Measurements from ENCODE around the gene VEZF1.
"Not testable (repeated sequence)": the region's sequence is repeated elsewhere in the genome, so short reads cannot be mapped to it uniquely, and the experiment has no call there.

Gene VEZF1

DNA sequence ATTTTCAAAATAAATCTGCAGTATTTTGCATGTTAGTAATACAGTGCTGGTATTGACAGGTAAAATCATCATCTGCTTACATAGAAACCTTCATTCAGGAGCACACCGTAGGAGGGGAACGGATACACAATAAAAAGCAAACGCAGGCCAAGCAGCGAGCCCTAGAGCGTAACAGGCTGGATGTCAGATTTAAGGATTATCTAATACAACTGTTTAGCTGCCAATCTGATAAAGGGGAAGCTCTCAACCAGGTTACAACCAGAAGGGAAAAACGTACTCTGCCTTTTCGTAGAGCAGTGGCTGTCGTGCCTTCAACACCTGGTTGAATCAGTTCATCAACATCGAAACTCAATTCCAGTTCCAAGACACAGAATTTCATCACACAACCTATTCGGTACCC, 16.5 kb downstream of the VEZF1 start:
- DNase-seq, result no peak

GRCh38 chr17:57970710-57971109, 17.3 kb downstream of the VEZF1 start:
- no peak for DNase-seq

- DNase-seq, result no peak
Measured at GRCh38 chr17:57968456-57968855, 19.6 kb downstream of the VEZF1 start.

DNA sequence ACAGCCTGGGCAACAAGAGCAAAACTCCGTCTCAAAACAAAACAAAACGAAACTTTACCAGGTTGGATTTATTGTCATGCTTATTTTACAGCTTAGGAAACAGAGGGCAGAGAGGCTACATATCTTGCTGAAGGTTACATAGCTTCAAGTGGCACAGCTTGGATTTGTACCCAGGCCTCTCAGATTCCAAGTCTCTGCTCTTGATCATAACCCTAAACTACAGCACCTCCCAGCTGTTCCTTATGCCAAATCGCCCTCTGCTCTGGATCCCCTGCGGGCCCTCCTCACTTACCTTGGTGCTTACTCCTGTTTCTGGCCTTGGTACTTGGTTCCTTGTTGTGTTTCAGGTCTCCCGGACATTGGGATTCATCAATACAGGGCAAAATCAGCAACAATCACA, 21.2 kb downstream of the VEZF1 start:
- no peak for DNase-seq

DNA sequence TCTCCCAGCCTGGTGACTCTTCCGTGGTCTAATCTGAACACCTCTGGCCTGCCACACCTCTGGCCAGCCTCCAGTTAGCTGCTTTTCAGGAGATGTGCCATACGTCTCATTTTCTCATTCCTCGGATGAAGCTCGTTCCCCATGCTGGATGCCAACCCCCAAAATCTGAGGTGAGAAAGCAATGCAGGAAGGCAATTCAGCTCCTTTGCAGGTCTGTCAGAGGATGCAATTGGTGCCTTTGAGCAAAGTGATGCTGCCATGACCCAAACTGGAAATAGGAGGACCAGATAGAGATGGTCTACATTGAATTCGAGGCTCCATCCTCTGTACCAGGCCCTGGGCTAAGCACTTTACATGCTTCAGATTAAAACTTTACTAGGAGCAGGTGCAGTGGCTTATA, 21.8 kb downstream of the VEZF1 start:
- DNase-seq, result no peak

- no peak for DNase-seq
Measured at GRCh38 chr17:57965521-57966160, 22.4 kb downstream of the VEZF1 start.

DNA sequence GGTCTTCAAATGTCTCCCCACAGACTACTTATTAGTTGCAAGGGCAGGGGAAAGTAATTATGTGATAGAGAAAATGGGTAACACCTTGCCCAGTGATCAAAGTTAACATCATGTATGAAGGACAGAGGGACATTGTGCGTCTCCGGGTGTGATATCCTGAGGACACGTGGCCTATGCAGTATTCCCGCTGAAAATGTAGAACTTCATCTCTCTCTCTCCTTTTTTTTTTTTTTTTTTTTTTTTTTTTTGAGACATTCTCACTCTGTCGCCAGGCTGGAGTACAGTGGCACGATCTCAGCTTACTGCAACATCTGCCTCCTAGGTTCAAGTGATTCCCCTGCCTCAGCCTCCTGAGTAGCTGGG, 24.9 kb downstream of the VEZF1 start:
- no peak for DNase-seq

DNA sequence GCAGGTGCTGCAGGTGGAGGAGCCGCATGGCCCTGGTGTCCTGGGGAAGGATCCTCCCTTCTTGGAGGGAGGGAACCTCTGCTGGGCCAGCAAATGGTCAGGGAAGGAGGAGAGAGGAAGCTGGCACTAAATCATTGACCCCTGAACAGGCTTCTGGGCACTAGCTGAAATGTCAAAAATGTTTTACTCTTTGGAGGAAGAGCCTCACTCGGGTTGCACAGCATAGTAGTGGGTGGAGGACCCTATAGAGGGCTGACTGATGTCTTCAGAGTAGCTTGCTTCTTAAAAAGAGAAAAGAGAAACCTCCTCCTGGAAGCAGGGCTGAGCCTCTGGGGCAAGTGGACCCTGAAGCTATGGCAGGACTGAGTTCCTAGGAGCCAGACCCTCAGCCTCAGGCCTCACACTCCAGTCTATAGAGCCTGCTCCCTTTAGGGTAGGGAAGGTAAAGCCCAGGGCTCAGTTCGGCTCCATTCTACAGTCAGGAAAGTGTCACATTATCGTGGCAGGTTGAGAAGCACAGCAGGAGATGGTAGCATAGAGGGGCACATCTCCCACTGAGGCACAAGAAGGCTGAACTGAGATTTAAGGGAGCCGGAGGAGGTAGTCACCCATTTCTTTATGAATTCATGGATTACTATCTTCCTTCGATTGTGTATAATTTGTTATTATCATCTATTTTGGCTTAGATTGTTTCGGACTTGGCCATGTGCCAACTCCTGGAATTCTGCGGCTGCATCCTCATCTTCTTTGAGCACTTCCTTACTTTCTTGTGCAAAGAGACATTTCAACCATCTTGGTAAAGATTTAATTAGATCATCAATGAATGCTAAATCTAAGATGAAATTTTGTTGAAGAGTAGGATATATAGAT, 25.5 kb downstream of the VEZF1 start:
- DNase-seq, result no peak

DNA sequence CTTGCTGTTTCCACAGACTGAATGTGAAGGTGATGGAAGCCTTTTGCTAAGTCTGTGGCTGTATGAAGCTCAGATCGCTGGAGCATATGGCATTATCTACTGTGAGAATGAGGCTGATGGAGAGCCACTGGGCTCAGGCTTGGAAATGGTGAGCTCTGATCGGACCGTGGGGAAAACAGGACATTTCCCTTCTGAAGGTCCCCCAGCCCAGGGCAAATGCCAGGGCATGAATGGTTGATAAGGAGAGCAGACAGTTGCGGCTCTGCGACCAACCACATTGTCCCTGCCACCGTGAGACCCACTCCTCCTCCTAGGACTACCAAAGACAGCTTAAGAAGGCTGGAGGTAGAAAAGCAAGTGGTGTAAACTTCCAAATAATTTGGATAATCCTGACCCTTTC, 28.1 kb downstream of the VEZF1 start:
- DNase-seq, result no peak

- not testable (repeated sequence) for DNase-seq
Measured at GRCh38 chr17:57958391-57958790, 29.7 kb downstream of the VEZF1 start.

DNA sequence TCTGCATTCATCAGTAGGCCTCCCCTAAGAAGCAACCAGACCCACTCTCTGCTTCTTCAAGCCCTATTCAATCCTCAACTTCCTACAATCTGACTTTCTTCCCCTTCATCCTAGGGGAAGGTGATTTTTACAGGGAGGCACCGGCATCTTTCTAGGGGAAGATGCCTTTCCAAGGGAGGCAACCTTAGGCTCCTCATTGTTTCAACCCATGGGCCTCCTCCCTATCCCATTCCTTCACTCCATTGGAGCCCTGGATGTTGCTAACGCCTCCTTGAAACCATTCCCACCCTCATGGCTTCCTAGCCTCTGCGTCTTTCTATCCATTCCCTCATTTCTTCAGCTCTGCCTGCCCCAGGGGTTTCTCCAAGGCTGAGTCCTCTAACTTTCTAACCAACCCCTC, 30.2 kb downstream of the VEZF1 start:
- no peak for DNase-seq

DNA sequence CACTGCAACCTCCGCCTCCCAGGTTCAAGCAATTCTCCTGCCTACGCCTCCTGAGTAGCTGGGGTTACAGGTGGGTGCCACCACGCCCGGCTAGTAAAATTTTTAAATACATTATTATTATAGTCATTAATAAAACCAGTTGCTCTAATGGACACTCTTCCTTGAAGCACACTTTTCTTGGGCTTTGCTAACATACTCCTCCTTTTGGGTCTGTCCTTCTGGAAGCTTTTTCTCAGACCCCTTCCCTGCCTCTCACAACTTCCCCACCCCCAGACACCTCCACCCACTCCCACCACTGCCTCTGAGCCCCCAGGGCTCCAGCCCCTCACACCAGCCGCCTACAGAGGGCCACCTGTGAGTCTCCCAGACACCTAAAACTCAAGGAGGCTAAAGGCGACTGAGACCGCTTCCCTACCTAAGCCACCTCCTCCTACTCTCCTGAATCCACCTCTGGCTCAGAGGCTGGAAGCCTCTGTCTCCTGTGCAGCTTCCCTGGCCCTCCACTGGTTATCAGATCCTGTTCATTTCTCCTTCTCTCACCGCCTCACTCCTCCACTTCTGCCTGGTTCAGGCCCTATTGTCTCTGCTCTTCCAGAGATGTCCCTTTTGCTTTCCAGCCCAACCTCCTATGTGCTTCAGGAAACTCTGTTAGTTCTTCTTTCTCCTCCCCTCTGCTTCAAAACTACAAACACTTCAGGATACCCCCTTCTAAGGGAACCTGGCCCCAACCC, 30.8 kb downstream of the VEZF1 start:
- DNase-seq, result no peak

GRCh38 chr17:57956291-57957119, 31.5 kb downstream of the VEZF1 start:
- DNase-seq, result no peak

GRCh38 chr17:57955183-57955931, 32.7 kb downstream of the VEZF1 start, which contains the start of gene CUEDC1:
Gene CUEDC1, minus strand, starts transcription at chr17:57955412. Its CDS starts 69,848 bp downstream, at chr17:57885564.
- DNase-seq, result peak; percentile 55

DNA sequence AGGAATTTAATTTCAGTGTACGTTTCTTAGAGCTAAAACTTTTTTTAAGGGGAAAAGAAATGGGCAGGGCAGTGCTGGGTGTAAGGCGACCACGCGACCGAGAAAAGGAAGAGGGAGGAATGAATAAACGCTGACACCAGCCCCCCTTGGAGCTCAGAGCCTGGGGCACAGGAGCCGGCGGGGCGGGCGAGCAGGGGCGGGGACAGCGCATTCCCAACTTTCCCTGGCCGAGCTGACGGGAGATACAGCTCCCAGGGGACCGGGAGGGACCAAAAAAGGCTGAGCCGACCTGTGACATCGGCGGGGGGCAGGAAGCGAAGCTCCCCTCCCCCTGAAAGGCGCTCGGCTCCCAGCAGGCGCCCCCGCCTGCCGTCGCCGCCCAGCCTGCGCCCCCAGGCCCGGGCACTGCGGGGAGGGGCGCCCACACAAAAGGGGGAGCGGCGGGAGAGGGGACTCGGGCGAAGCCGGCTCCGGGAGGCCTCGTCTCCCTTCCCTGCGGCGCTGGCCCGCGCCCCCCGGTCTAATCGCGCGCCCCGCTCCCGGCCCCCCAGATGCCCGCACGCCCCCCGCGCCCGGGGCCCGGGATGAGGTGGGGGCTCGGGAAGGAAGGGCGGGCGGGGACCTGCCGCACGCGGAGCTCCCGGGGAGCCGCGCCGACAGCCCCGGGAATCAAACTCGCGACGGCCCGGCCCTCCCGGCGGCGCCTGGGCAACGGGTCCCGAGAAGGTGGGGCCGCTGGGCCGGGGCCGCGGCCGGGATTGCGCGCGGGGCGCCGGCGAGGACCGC, 33.5 kb downstream of the VEZF1 start:
- DNase-seq, result peak; percentile 22

DNA sequence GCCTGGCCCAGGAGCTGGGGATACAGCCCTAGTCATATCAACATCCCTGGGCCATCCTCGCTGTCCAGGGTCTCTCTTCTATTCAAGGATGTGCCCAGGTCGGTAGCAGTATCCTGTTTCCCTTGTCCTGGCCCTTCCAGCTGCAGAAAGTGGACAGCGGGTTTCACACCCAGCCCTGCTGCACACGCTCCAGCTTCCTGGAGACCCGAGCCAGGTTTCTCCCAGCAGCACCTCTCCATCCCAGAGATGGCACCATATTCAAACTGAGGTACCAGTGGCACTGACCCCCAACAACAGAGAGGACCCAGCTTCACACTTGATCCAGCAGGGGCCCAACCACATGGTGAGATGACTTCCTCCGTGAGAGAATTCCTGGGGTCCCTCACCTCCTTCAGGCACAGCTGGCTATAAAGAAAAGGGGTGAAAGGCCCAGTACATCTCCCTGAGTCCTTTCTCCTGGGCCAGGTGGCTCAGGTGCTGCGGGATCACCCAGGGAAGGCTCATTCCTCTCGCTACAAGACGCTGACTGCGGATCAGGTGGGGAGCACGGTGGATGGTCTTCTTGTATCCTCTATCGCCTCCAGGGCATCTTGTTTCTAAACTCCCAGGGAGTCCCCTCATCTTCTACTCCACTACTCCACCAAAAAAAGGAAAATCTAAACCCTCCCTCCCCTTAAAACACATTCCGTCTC, 34.2 kb downstream of the VEZF1 start:
- DNase-seq, result no peak

- DNase-seq, result no peak
Measured at GRCh38 chr17:57953219-57953618, 34.8 kb downstream of the VEZF1 start.

GRCh38 chr17:57949649-57950048, 38.4 kb downstream of the VEZF1 start:
- no peak for DNase-seq

DNA sequence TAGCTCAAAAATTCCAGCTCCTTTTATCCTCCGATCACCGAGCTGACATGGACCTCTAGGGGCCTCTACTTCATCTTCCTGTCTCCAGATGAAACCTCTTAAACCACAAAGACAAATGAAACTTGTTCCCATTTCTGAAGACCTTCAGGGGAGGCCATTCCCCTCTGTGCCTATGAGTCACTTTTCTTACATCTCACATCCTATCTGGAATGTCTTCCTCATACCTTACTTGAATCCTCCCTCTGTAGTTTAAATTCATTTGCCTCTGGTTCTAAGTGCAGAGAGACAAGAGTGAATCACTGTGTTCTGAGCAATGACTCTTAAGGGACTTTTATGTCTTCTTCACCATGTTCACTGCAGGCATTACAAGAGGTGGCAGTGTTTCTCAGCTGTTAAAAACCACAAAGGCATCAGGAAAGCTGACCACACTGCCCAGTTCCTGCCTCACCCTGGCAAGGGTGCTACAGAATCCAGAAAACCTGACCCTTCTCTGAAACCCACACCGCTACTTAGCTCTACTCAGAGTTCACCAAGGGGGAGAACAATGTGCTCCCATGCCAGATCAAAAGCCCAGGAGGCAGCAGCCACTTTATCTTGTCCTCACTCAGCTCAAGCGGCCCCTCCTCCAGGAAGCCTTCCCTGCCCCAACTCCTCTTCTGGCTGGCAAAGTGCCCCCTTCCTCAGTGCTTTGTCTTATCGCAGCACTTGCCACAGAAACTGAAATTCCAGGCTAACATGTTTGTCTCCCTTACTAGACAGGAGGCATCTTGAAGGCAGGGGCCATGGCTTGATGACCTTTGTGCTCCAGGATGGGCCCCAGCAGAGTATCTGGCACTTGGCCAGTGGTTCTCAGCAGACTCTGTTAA, 39.3 kb downstream of the VEZF1 start:
- no peak for DNase-seq

DNA sequence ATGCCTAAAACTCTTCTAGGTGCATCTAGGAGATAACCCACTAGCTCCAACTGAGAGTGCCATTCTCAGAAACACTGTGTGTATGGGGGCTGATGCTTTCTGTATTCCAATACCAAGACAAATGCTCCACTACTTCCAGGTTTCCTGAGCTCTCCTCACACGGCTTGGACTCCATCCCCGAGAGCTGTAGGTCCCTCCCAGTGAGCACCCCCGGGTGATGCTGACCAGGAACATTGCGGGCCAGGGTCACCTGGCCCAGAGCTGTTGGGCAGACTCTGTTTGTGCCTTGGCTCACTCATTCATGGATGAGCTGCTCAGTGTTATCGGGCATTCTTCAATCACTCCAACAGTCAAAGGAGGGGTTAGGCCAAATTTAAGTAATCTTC, 39.9 kb downstream of the VEZF1 start:
- no peak for DNase-seq

All from NCI-H1092 treated with DMSO at 0.1 percent for 48 hours (cell line).